ENCODE results near the gene KCNH2.

The KCNH2 gene

GRCh38 chr7:150947761-150948651, 30.1 kb downstream of the KCNH2 start:
- DNase-seq: no peak

- DNase-seq: no peak
Measured at GRCh38 chr7:150947241-150947745, 30.8 kb downstream of the KCNH2 start.

- DNase-seq: no peak
Measured at GRCh38 chr7:150946421-150947240, 31.5 kb downstream of the KCNH2 start.

- no peak for DNase-seq
Measured at GRCh38 chr7:150945853-150946420, 32.2 kb downstream of the KCNH2 start.

- no peak for DNase-seq
Measured at GRCh38 chr7:150945171-150945852, 32.8 kb downstream of the KCNH2 start.

- no peak for DNase-seq
Measured at GRCh38 chr7:150944066-150945042, 33.8 kb downstream of the KCNH2 start.

GRCh38 chr7:150943453-150943814, 34.7 kb downstream of the KCNH2 start:
- no peak for DNase-seq

- DNase-seq: peak; percentile 39
Measured at GRCh38 chr7:150942591-150943452, 35.3 kb downstream of the KCNH2 start.

- peak; percentile 97 for DNase-seq
Measured at GRCh38 chr7:150942001-150942590, 36.0 kb downstream of the KCNH2 start.

- DNase-seq: no peak
Measured at GRCh38 chr7:150941351-150942000, 36.6 kb downstream of the KCNH2 start.

- DNase-seq: peak; percentile 55
Measured at GRCh38 chr7:150940431-150941102, 37.6 kb downstream of the KCNH2 start.

GRCh38 chr7:150939466-150939865, 38.7 kb downstream of the KCNH2 start:
- DNase-seq: peak; percentile 72

GRCh38 chr7:150939052-150939451, 39.1 kb downstream of the KCNH2 start:
- DNase-seq: peak; percentile 48

GRCh38 chr7:150938566-150938965, 39.6 kb downstream of the KCNH2 start:
- no peak for DNase-seq

GRCh38 chr7:150937848-150938561, 40.1 kb downstream of the KCNH2 start:
- DNase-seq: peak; percentile 96

GRCh38 chr7:150936018-150936417, 42.1 kb downstream of the KCNH2 start:
- no peak for DNase-seq

GRCh38 chr7:150935149-150935548, 43.0 kb downstream of the KCNH2 start:
- no peak for DNase-seq
